Measurements from ENCODE around the gene ADAP1.

- TF ChIP-seq CTCF (conservative IDR thresholded peaks at IDR 0.05; ENCODE audit: low read length) (no peak), EZH2phosphoT487 (IDR thresholded peaks at IDR 0.05; ENCODE audit: borderline replicate concordance, low read depth, low read length) (no peak)
Measured at GRCh38 chr7:897086-897485, 57.4 kb downstream of the ADAP1 start.

Measured in OCI-LY7 (cell line).